ENCODE data around the gene KCNA3.

Gene KCNA3

GRCh38 chr1:110638556-110638955 is 36.2 kb downstream of the KCNA3 start:
- H3K27ac ChIP-seq = no peak overlapping the region
- TF ChIP-seq ZFX (IDR thresholded peaks at IDR 0.05) = no peak
- TF ChIP-seq, protein P1, sequence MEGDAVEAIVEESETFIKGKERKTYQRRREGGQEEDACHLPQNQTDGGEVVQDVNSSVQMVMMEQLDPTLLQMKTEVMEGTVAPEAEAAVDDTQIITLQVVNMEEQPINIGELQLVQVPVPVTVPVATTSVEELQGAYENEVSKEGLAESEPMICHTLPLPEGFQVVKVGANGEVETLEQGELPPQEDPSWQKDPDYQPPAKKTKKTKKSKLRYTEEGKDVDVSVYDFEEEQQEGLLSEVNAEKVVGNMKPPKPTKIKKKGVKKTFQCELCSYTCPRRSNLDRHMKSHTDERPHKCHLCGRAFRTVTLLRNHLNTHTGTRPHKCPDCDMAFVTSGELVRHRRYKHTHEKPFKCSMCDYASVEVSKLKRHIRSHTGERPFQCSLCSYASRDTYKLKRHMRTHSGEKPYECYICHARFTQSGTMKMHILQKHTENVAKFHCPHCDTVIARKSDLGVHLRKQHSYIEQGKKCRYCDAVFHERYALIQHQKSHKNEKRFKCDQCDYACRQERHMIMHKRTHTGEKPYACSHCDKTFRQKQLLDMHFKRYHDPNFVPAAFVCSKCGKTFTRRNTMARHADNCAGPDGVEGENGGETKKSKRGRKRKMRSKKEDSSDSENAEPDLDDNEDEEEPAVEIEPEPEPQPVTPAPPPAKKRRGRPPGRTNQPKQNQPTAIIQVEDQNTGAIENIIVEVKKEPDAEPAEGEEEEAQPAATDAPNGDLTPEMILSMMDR (conservative IDR thresholded peaks at IDR 0.05) = no peak

DNA sequence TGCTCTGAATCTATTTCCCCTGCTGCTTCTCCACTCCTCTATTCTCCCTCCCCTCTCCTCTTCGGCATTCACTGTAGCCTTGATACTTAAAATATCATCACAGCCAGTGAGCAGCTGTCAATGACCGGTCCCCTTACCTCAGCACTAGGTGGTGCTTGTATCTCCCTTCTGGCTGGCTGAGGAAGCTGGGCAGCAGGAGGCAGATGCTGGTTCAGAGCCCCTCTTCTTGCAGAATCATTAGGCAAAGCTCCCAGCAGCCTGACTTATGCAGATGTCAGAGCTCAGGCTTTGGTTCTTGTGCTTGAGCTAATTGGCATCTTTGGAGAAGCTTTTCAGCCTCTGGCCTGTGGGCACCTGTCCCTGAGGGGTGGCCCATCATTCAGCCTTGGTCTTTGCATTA is 36.7 kb downstream of the KCNA3 start:
- H3K27ac ChIP-seq = no peak overlapping the region

DNA sequence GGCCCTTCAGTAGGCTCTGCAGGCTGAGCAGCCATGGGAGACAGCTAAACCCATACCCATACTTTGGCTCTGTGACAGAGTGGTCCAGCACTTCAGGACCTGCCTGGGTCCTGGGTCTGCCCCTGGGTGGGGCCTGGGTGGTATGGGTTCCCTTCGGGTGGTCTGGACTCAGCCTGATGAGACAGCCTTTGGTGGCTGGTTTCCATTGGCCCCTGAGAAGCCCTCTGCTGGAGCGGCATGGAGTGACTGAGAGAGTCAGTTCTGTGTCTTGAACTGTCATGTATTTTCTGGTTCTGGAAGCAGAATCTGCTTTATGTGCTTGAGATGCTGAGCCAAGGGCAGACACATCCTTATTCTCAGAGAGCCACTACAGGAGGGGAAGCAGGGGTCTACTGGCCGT is 37.3 kb downstream of the KCNA3 start:
- H3K27ac ChIP-seq = no peak overlapping the region
- no peak for TF ChIP-seq ZFX (IDR thresholded peaks at IDR 0.05)
- TF ChIP-seq, protein P1 (conservative IDR thresholded peaks at IDR 0.05) = no peak

More for the DNA sequence above, 36.7 kb downstream of the KCNA3 start:
- no peak for TF ChIP-seq ZFX (IDR thresholded peaks at IDR 0.05)
- TF ChIP-seq, protein P1 (conservative IDR thresholded peaks at IDR 0.05) = no peak

- H3K27ac ChIP-seq = no peak overlapping the region
- no peak for TF ChIP-seq ZFX (IDR thresholded peaks at IDR 0.05)
- TF ChIP-seq, protein P1 (conservative IDR thresholded peaks at IDR 0.05) = no peak
Measured at GRCh38 chr1:110636149-110636935, 38.4 kb downstream of the KCNA3 start.

DNA sequence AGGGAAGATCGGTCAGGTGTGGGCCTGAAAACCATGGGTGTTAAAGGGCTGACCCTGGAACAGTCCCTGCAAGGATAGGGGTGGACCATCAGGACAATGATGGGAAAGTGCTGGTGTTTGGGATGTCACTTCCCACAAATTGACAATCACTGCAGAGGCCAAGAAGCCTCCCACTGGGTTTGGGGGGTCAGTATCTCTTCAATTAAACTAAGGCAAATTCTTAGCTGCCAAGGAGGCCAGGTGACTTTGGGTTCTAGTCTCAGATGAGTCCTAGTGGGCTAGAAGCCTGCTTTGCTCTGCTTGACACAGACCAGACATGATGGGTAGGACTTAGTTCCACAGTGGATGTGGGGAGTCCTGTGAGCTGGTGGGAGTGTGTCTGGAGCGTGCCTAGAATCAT is 39.3 kb downstream of the KCNA3 start:
- H3K27ac ChIP-seq = no peak overlapping the region
- no peak for TF ChIP-seq ZFX (IDR thresholded peaks at IDR 0.05)
- TF ChIP-seq, protein P1 (conservative IDR thresholded peaks at IDR 0.05) = no peak

DNA sequence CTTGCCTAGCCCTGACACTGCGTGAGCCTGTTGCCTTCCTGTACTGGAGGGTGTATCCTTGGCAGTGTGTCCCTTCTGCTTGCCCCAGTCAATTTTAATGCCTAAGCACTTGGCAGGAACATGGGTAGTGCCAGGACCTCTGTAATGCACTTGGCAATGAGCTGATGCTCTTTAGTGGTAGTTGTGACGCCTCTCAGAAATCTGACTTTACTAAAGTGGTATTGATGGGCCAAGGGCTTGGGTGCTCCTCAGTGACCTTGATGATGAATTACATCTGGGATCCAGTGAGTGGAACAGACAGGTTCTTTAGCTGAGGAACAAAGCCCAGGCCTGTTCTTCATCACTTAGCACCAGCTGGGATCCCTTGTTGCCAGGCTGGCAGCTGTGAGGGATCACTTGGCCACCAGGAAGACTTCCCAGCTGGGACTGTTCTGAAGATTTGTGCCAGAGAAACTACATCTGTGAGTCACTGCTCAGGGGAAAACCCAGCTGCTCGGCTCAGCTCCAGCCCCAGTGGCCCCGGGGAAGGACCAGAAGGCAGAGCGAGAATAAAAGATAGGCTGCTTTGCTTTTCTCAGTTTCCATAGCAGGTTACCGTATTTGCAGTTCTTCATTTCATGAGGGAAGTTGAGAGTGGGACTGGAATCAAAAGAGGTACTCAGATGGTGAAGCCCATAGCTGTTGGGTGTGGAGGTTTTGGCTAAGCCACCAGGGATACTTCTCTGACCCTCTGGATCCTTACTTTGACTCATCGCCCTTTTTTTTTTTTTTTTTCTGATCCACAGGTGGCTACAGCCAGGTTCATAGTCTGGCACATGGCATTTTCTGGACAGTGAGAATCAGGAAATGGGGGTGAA is 40.1 kb downstream of the KCNA3 start:
- TF ChIP-seq, protein P1 (conservative IDR thresholded peaks at IDR 0.05) = no peak
- TF ChIP-seq ZFX (IDR thresholded peaks at IDR 0.05) = no peak
- H3K27ac ChIP-seq = no peak overlapping the region

DNA sequence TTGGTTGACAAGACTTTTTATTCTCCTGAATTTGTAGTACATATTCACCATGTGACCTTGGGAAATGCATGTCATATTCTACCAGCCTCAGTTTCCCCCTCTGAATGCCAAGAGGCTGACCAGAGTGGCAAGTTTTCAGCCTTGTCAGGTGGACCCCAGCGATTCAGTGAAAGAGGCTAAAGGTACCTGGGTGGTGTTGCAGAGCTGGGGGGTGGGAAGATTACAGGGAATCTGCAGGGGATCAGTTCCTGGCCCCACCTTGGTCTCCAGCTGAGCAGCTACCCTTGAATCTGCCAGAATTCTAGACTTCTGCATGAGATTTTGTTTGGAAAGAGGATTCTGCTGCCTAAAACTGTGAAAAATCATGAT is 40.7 kb downstream of the KCNA3 start:
- TF ChIP-seq, protein P1 (conservative IDR thresholded peaks at IDR 0.05) = no peak
- no peak for TF ChIP-seq ZFX (IDR thresholded peaks at IDR 0.05)
- no peak overlapping the region for H3K27ac ChIP-seq

Data from C4-2B (cell line).